ENCODE results near the gene LDLRAD4.

Gene LDLRAD4

DNA sequence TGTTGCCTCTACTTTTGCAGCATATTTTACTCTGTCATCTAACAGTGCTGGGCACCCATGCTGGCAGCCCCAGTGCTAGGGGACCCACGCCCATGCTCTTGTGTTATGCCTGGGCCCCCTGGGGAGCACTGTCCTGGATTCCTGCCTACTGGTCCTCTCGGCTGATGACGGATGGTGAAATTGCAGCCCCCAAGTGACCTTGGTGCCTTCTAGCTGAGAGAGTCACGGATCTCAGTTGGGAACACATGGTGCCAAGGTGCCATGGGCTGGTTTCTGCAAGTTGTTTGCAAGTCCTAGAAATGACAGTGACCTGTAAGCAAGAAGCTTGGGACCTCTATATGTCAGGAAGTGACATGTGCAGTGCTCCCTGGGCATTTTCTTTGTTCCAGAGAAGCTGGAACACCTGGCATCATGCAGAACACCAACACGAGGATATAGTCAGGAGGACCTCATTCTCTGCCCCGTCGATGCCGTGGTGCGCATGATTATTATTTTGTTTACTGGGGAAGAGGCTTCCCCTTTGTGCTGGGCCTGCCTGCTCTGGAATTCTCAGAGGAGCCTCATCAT lies 187.6 kb downstream of the LDLRAD4 start:
- TF ChIP-seq, protein P1, sequence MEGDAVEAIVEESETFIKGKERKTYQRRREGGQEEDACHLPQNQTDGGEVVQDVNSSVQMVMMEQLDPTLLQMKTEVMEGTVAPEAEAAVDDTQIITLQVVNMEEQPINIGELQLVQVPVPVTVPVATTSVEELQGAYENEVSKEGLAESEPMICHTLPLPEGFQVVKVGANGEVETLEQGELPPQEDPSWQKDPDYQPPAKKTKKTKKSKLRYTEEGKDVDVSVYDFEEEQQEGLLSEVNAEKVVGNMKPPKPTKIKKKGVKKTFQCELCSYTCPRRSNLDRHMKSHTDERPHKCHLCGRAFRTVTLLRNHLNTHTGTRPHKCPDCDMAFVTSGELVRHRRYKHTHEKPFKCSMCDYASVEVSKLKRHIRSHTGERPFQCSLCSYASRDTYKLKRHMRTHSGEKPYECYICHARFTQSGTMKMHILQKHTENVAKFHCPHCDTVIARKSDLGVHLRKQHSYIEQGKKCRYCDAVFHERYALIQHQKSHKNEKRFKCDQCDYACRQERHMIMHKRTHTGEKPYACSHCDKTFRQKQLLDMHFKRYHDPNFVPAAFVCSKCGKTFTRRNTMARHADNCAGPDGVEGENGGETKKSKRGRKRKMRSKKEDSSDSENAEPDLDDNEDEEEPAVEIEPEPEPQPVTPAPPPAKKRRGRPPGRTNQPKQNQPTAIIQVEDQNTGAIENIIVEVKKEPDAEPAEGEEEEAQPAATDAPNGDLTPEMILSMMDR (IDR thresholded peaks at IDR 0.05; ENCODE audit: borderline replicate concordance, control extremely low read depth, extremely low read depth, insufficient read depth, missing control alignments): no peak
- in situ Hi-C loops (cut with MboI; ENCODE audit: low sequenced_read_pairs, unreplicated experiment): no loop called here

DNA sequence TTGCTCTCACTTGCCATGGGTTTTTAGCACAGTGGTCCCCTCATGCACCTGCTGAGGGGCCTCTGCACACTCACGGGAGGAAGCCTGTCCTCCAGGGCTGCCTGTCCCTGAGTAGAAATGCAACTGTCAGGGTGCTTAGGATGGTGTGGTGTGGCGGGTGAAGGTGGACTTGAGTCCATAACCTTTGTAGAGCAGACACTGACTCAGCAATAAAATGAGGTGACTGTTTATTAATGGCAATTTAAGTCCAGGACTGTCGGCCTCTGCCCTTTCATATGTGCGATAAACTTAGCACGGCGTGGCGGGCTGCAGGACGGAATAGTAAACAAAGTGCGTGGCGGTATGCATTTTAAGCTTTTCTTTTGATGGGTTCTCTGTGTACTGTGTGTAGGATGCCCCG lies 188.2 kb downstream of the LDLRAD4 start:
- DNase-seq (ENCODE audit: low spot score): no peak
- in situ Hi-C loops (cut with MboI; ENCODE audit: low sequenced_read_pairs, unreplicated experiment): no loop called here
- TF ChIP-seq, protein P1 (IDR thresholded peaks at IDR 0.05; ENCODE audit: borderline replicate concordance, control extremely low read depth, extremely low read depth, insufficient read depth, missing control alignments): no peak

More for the DNA sequence above, 187.6 kb downstream of the LDLRAD4 start:
- no peak for DNase-seq (ENCODE audit: low spot score)

DNA sequence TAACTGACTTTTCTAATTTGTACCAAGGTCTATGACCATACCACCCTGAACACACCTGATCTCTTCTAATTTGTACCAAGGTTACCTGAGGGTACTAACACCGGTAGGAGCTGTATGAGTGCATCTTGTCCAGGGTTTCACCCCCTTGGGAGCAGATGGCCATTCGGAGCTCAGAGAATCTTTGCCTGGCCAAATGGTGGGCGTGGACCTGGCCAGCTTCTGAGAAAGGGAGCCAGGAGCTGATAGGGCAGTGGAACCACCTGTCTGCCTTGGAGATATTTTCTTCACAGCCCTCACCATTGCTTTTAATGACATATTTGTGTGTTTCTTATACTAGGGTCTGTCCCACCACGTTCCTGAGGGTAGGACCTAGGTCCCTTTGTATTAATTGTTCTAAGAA lies 188.9 kb downstream of the LDLRAD4 start:
- no peak for DNase-seq (ENCODE audit: low spot score)
- TF ChIP-seq, protein P1 (IDR thresholded peaks at IDR 0.05; ENCODE audit: borderline replicate concordance, control extremely low read depth, extremely low read depth, insufficient read depth, missing control alignments): no peak
- in situ Hi-C loops (cut with MboI; ENCODE audit: low sequenced_read_pairs, unreplicated experiment): no loop called here

DNA sequence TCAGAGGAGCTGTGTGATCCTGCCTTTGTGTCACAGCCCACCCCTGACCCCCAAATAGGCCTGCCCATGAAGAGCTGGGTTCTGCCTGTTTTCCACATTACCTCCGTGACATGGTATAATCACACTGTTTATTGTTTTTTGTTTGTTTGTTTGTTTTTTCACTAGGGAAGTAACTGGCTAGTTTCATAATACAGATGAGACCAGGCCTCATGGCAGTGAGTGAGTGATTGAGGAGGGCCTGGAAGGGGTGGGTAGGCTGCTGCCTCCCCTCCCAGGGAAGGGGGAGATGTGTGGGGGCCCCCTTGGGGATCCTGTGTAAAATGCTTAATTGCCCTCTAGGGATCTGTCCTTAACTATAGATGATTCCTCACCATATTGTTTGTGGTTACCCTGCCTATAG lies 190.5 kb downstream of the LDLRAD4 start:
- TF ChIP-seq, protein P1 (IDR thresholded peaks at IDR 0.05; ENCODE audit: borderline replicate concordance, control extremely low read depth, extremely low read depth, insufficient read depth, missing control alignments): no peak
- DNase-seq (ENCODE audit: low spot score): no peak
- in situ Hi-C loops (cut with MboI; ENCODE audit: low sequenced_read_pairs, unreplicated experiment): no loop called here

DNA sequence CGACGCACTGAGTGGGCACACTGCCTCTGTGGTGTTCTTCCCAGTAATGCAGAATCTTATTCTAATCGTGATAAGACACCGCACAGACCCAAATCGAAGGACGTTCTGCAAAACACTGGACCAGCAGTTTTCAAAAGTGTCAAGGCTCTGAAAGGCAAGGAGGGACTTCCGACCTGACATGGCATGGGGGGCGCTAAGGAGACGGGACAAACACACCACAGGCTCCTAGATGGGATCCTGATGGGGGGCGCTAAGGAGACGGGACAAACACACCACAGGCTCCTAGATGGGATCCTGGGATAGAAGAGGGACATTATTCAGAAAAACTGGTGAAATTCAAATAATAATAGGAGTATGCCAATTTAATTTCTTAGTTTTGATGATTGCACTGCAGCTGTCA lies 191.4 kb downstream of the LDLRAD4 start:
- no peak for DNase-seq (ENCODE audit: low spot score)
- TF ChIP-seq, protein P1 (IDR thresholded peaks at IDR 0.05; ENCODE audit: borderline replicate concordance, control extremely low read depth, extremely low read depth, insufficient read depth, missing control alignments): no peak
- in situ Hi-C loops (cut with MboI; ENCODE audit: low sequenced_read_pairs, unreplicated experiment): no loop called here

DNA sequence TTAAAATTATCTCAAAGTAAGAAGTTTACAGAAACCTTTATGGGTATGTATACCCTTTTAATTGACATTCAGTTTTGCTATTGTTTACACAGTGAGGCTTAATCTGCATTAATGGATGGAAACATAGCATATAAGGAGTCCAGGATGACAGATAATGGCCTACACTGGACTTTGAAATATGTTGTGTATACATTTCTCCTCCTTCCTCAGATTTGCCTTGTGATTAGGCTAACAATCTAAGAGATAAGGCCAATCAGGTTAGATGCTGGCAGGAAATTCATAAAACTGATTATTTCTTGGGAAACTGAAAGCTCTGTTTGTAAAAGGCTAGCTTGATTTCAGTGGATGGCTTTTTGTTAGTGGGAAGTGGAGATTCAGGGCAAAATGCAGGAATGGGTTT lies 191.9 kb downstream of the LDLRAD4 start:
- no peak for DNase-seq (ENCODE audit: low spot score)
- TF ChIP-seq, protein P1 (IDR thresholded peaks at IDR 0.05; ENCODE audit: borderline replicate concordance, control extremely low read depth, extremely low read depth, insufficient read depth, missing control alignments): no peak
- in situ Hi-C loops (cut with MboI; ENCODE audit: low sequenced_read_pairs, unreplicated experiment): no loop called here

Measured in GM13976 (cell line).